COLO829 (cell line): Measurements from ENCODE around the gene LCOR.
"Not testable (repeated sequence)": the region's sequence is repeated elsewhere in the genome, so short reads cannot be mapped to it uniquely, and the experiment has no call there.

ENCODE experiments used
- DNase-seq: peaks from one replicate; pipeline ENCODE4 v3.0.0; 2012; ENCODE audit warnings: low spot score

LCOR gene

GRCh38 chr10:97015240-97015639, 183.1 kb downstream of the LCOR start:
- no peak for DNase-seq

- DNase-seq = no peak
Measured at GRCh38 chr10:97016728-97017473, 184.8 kb downstream of the LCOR start.

GRCh38 chr10:97017474-97017903, 185.4 kb downstream of the LCOR start:
- DNase-seq = no peak

- DNase-seq = no peak
Measured at GRCh38 chr10:97018251-97019212, 186.4 kb downstream of the LCOR start.

- no peak for DNase-seq
Measured at GRCh38 chr10:97019213-97019844, 187.2 kb downstream of the LCOR start.

- DNase-seq = no peak
Measured at GRCh38 chr10:97020452-97021400, 188.6 kb downstream of the LCOR start.

GRCh38 chr10:97022616-97023015, 190.5 kb downstream of the LCOR start:
- no peak for DNase-seq

GRCh38 chr10:97023401-97024167, 191.5 kb downstream of the LCOR start:
- no peak for DNase-seq

- DNase-seq = no peak
Measured at GRCh38 chr10:97024168-97025073, 192.3 kb downstream of the LCOR start.

GRCh38 chr10:97025613-97026242, 193.6 kb downstream of the LCOR start:
- DNase-seq = peak; percentile 45

GRCh38 chr10:97028126-97028831, 196.2 kb downstream of the LCOR start:
- DNase-seq = no peak

GRCh38 chr10:97028832-97029178, 196.7 kb downstream of the LCOR start:
- no peak for DNase-seq

- DNase-seq = no peak
Measured at GRCh38 chr10:97029271-97029670, 197.2 kb downstream of the LCOR start.

GRCh38 chr10:97030894-97031293, 198.8 kb downstream of the LCOR start:
- no peak for DNase-seq

GRCh38 chr10:97031459-97031858, 199.4 kb downstream of the LCOR start:
- DNase-seq = no peak

GRCh38 chr10:97032624-97033023, 200.5 kb downstream of the LCOR start:
- DNase-seq = no peak

- DNase-seq = not testable (repeated sequence)
Measured at GRCh38 chr10:97033841-97034240, 201.7 kb downstream of the LCOR start.

GRCh38 chr10:97034301-97034700, 202.2 kb downstream of the LCOR start:
- DNase-seq = no peak
